ENCODE results near the gene KRT33B.

Gene KRT33B

GRCh38 chr17:41393826-41394225 lies 24.2 kb upstream of the KRT33B start:
- no peak overlapping the region for H3K18ac ChIP-seq (ENCODE audit: low read length)
- no CpG with 5 or more reads among the region's 10 CpGs for WGBS (ENCODE audit: extremely low coverage, insufficient coverage, low lambda C conversion rate)

DNA sequence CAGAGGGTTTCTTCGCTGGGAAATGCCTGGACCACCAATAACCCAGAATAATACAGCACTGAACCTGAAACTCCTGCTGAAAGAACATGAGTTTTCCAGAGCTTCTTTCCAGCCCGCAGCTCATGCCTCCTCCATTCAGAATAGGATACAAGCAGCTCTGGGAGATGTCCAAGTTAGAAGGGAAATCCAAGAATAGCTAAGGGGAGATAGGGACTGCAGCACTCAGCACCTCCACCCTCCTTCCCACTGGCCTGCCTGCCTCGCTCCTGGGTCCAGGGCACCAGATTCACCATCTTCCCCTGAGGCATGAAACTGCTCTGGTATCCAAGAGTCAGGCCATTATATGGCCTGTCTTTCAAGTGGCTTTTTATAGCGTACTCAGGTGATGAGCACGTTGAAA lies 23.7 kb upstream of the KRT33B start:
- Histone ChIP-seq H3K27me3 (ENCODE audit: insufficient read depth, low read length, poor library complexity) (no peaks in the 10 kb centered on the region), H2AK5ac (ENCODE audit: low read length) (no peak overlapping the region), H3K56ac (ENCODE audit: low read length) (no peak overlapping the region), H3K27ac (ENCODE audit: low read depth, low read length) (no peak overlapping the region), H3K18ac (ENCODE audit: low read length) (no peak overlapping the region), H2BK5ac (ENCODE audit: low read length) (no peak overlapping the region), H3K36me3 (ENCODE audit: control insufficient read depth, insufficient read depth, low read length) (no peaks in the 10 kb centered on the region), H3K4ac (ENCODE audit: low read depth, low read length) (no peak overlapping the region), H2BK15ac (replicated peaks; ENCODE audit: low read depth) (no peak overlapping the region), H3K4me2 (ENCODE audit: low read length) (no peak overlapping the region), H3K9ac (ENCODE audit: low read length) (no peak overlapping the region), H2BK120ac (ENCODE audit: low read depth, low read length) (no peak overlapping the region), H3K79me2 (ENCODE audit: control insufficient read depth, insufficient read depth, low read length) (no peaks in the 10 kb centered on the region), H3K4me1 (ENCODE audit: control insufficient read depth, low read depth, low read length) (no peaks in the 10 kb centered on the region), H4K5ac (ENCODE audit: low read length) (no peak overlapping the region), H4K8ac (ENCODE audit: low read depth, low read length) (no peak overlapping the region), H3K4me3 (ENCODE audit: low read length) (no peak overlapping the region), H3K79me1 (ENCODE audit: low read length) (no peaks in the 10 kb centered on the region), H3K23ac (ENCODE audit: low read length) (no peak overlapping the region)
- DNase-seq = no peak
- no CpG with 5 or more reads among the region's 5 CpGs for WGBS (ENCODE audit: extremely low coverage, insufficient coverage, low lambda C conversion rate)

More at GRCh38 chr17:41393826-41394225, 24.2 kb upstream of the KRT33B start:
- Histone ChIP-seq H2BK120ac (ENCODE audit: low read depth, low read length) (no peak overlapping the region), H3K27me3 (ENCODE audit: insufficient read depth, low read length, poor library complexity) (no peaks in the 10 kb centered on the region), H4K8ac (ENCODE audit: low read depth, low read length) (no peak overlapping the region), H3K4me3 (ENCODE audit: low read length) (no peak overlapping the region), H3K36me3 (ENCODE audit: control insufficient read depth, insufficient read depth, low read length) (no peaks in the 10 kb centered on the region), H2BK15ac (replicated peaks; ENCODE audit: low read depth) (no peak overlapping the region), H4K5ac (ENCODE audit: low read length) (no peak overlapping the region), H3K4me1 (ENCODE audit: control insufficient read depth, low read depth, low read length) (no peaks in the 10 kb centered on the region), H3K79me2 (ENCODE audit: control insufficient read depth, insufficient read depth, low read length) (no peaks in the 10 kb centered on the region), H3K56ac (ENCODE audit: low read length) (no peak overlapping the region), H3K4me2 (ENCODE audit: low read length) (no peak overlapping the region), H2AK5ac (ENCODE audit: low read length) (no peak overlapping the region), H3K4ac (ENCODE audit: low read depth, low read length) (no peak overlapping the region), H3K79me1 (ENCODE audit: low read length) (no peaks in the 10 kb centered on the region), H3K23ac (ENCODE audit: low read length) (no peak overlapping the region), H3K9ac (ENCODE audit: low read length) (no peak overlapping the region), H2BK5ac (ENCODE audit: low read length) (no peak overlapping the region), H3K27ac (ENCODE audit: low read depth, low read length) (no peak overlapping the region)
- DNase-seq = no peak

- H3K4me1 ChIP-seq (ENCODE audit: control insufficient read depth, low read depth, low read length) = no peaks in the 10 kb centered on the region
- no peak overlapping the region for H3K4ac ChIP-seq (ENCODE audit: low read depth, low read length)
- H2AK5ac ChIP-seq (ENCODE audit: low read length) = no peak overlapping the region
- no peaks in the 10 kb centered on the region for H3K36me3 ChIP-seq (ENCODE audit: control insufficient read depth, insufficient read depth, low read length)
- H3K79me2 ChIP-seq (ENCODE audit: control insufficient read depth, insufficient read depth, low read length) = no peaks in the 10 kb centered on the region
- H4K5ac ChIP-seq (ENCODE audit: low read length) = no peak overlapping the region
- H2BK5ac ChIP-seq (ENCODE audit: low read length) = no peak overlapping the region
- no peak overlapping the region for H3K27ac ChIP-seq (ENCODE audit: low read depth, low read length)
- H3K79me1 ChIP-seq (ENCODE audit: low read length) = no peaks in the 10 kb centered on the region
- H3K4me3 ChIP-seq (ENCODE audit: low read length) = no peak overlapping the region
- no peak overlapping the region for H3K18ac ChIP-seq (ENCODE audit: low read length)
- no peak overlapping the region for H3K56ac ChIP-seq (ENCODE audit: low read length)
- H3K27me3 ChIP-seq (ENCODE audit: insufficient read depth, low read length, poor library complexity) = no peaks in the 10 kb centered on the region
- H3K9ac ChIP-seq (ENCODE audit: low read length) = no peak overlapping the region
- no peak for DNase-seq
- H2BK120ac ChIP-seq (ENCODE audit: low read depth, low read length) = no peak overlapping the region
- H2BK15ac ChIP-seq (replicated peaks; ENCODE audit: low read depth) = no peak overlapping the region
- no peak overlapping the region for H3K4me2 ChIP-seq (ENCODE audit: low read length)
- H3K23ac ChIP-seq (ENCODE audit: low read length) = no peak overlapping the region
- no CpG with 5 or more reads among the region's 1 CpG for WGBS (ENCODE audit: extremely low coverage, insufficient coverage, low lambda C conversion rate)
- no peak overlapping the region for H4K8ac ChIP-seq (ENCODE audit: low read depth, low read length)
Measured at GRCh38 chr17:41392278-41392677, 22.7 kb upstream of the KRT33B start.

- Histone ChIP-seq H3K23ac (ENCODE audit: low read length) (no peak overlapping the region), H3K27me3 (ENCODE audit: insufficient read depth, low read length, poor library complexity) (no peaks in the 10 kb centered on the region), H4K5ac (ENCODE audit: low read length) (no peak overlapping the region), H2BK120ac (ENCODE audit: low read depth, low read length) (no peak overlapping the region), H3K79me2 (ENCODE audit: control insufficient read depth, insufficient read depth, low read length) (no peaks in the 10 kb centered on the region), H3K9ac (ENCODE audit: low read length) (no peak overlapping the region), H3K4ac (ENCODE audit: low read depth, low read length) (no peak overlapping the region), H4K8ac (ENCODE audit: low read depth, low read length) (no peak overlapping the region), H3K79me1 (ENCODE audit: low read length) (no peaks in the 10 kb centered on the region), H3K18ac (ENCODE audit: low read length) (no peak overlapping the region), H2BK5ac (ENCODE audit: low read length) (no peak overlapping the region), H2AK5ac (ENCODE audit: low read length) (no peak overlapping the region), H3K4me3 (ENCODE audit: low read length) (no peak overlapping the region), H3K4me1 (ENCODE audit: control insufficient read depth, low read depth, low read length) (no peaks in the 10 kb centered on the region), H2BK15ac (replicated peaks; ENCODE audit: low read depth) (no peak overlapping the region), H3K27ac (ENCODE audit: low read depth, low read length) (no peak overlapping the region), H3K36me3 (ENCODE audit: control insufficient read depth, insufficient read depth, low read length) (no peaks in the 10 kb centered on the region), H3K4me2 (ENCODE audit: low read length) (no peak overlapping the region), H3K56ac (ENCODE audit: low read length) (no peak overlapping the region)
- WGBS (ENCODE audit: extremely low coverage, insufficient coverage, low lambda C conversion rate) = no CpG with 5 or more reads among the region's 2 CpGs
- DNase-seq = no peak
Measured at GRCh38 chr17:41391535-41391934, 21.9 kb upstream of the KRT33B start.

DNA sequence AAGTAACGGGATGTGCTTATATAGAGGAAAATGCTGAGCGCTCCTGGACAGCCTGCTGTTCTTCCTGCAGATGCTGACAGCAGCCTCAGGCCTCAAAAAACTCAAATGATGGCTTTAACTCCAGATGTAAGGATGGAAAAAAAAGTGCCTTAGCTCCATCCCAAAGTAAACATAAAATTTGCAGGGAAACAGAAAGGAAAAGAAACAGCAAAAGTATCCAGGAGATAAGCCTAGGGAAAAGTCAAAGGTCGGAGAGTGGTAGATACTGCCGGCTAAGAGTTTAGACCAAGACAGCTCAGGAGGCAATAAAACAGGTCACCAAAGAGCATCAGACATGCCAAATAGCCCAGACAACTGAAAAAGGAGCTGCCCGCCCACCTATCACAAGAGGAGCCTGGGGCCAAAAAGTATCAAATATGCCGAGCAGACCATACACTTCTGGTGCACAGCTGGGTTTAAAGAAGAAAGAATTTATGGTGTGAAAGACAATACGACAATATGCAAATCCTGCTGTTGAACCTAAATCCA lies 20.9 kb upstream of the KRT33B start:
- WGBS (ENCODE audit: extremely low coverage, insufficient coverage, low lambda C conversion rate) = no CpG with 5 or more reads among the region's 7 CpGs
- no peak overlapping the region for H3K23ac ChIP-seq (ENCODE audit: low read length)

GRCh38 chr17:41387670-41388069 lies 18.1 kb upstream of the KRT33B start:
- Histone ChIP-seq H3K36me3 (ENCODE audit: control insufficient read depth, insufficient read depth, low read length) (no peaks in the 10 kb centered on the region), H2BK15ac (replicated peaks; ENCODE audit: low read depth) (no peak overlapping the region), H3K18ac (ENCODE audit: low read length) (no peak overlapping the region), H3K27me3 (ENCODE audit: insufficient read depth, low read length, poor library complexity) (no peaks in the 10 kb centered on the region), H3K4me2 (ENCODE audit: low read length) (no peak overlapping the region), H3K23ac (ENCODE audit: low read length) (no peak overlapping the region), H2BK5ac (ENCODE audit: low read length) (no peak overlapping the region), H3K79me1 (ENCODE audit: low read length) (no peaks in the 10 kb centered on the region), H3K79me2 (ENCODE audit: control insufficient read depth, insufficient read depth, low read length) (no peaks in the 10 kb centered on the region), H3K56ac (ENCODE audit: low read length) (no peak overlapping the region), H3K4ac (ENCODE audit: low read depth, low read length) (no peak overlapping the region), H3K27ac (ENCODE audit: low read depth, low read length) (no peak overlapping the region), H3K4me1 (ENCODE audit: control insufficient read depth, low read depth, low read length) (no peaks in the 10 kb centered on the region), H2BK120ac (ENCODE audit: low read depth, low read length) (no peak overlapping the region), H3K4me3 (ENCODE audit: low read length) (no peak overlapping the region), H4K8ac (ENCODE audit: low read depth, low read length) (no peak overlapping the region), H3K9ac (ENCODE audit: low read length) (no peak overlapping the region), H4K5ac (ENCODE audit: low read length) (no peak overlapping the region), H2AK5ac (ENCODE audit: low read length) (no peak overlapping the region)
- WGBS (ENCODE audit: extremely low coverage, insufficient coverage, low lambda C conversion rate) = no CpG with 5 or more reads among the region's 4 CpGs
- no peak for DNase-seq

More for the DNA sequence above, 20.9 kb upstream of the KRT33B start:
- H3K4me2 ChIP-seq (ENCODE audit: low read length) = no peak overlapping the region
- no peak overlapping the region for H3K27ac ChIP-seq (ENCODE audit: low read depth, low read length)
- no peaks in the 10 kb centered on the region for H3K79me1 ChIP-seq (ENCODE audit: low read length)
- no peaks in the 10 kb centered on the region for H3K27me3 ChIP-seq (ENCODE audit: insufficient read depth, low read length, poor library complexity)
- H2AK5ac ChIP-seq (ENCODE audit: low read length) = no peak overlapping the region
- H4K8ac ChIP-seq (ENCODE audit: low read depth, low read length) = no peak overlapping the region
- no peak overlapping the region for H2BK15ac ChIP-seq (replicated peaks; ENCODE audit: low read depth)
- H3K4me3 ChIP-seq (ENCODE audit: low read length) = no peak overlapping the region
- no peak for DNase-seq
- no peaks in the 10 kb centered on the region for H3K4me1 ChIP-seq (ENCODE audit: control insufficient read depth, low read depth, low read length)
- no peak overlapping the region for H4K5ac ChIP-seq (ENCODE audit: low read length)
- H3K36me3 ChIP-seq (ENCODE audit: control insufficient read depth, insufficient read depth, low read length) = no peaks in the 10 kb centered on the region
- H3K79me2 ChIP-seq (ENCODE audit: control insufficient read depth, insufficient read depth, low read length) = no peaks in the 10 kb centered on the region
- H2BK5ac ChIP-seq (ENCODE audit: low read length) = no peak overlapping the region
- H3K56ac ChIP-seq (ENCODE audit: low read length) = no peak overlapping the region
- H3K9ac ChIP-seq (ENCODE audit: low read length) = no peak overlapping the region
- no peak overlapping the region for H3K18ac ChIP-seq (ENCODE audit: low read length)
- H3K4ac ChIP-seq (ENCODE audit: low read depth, low read length) = no peak overlapping the region
- no peak overlapping the region for H2BK120ac ChIP-seq (ENCODE audit: low read depth, low read length)
